Epithelial cell of prostate (primary cell): ENCODE results near the gene PRKG1.
"Not testable (repeated sequence)": the region's sequence is repeated elsewhere in the genome, so short reads cannot be mapped to it uniquely, and the experiment has no call there.

Source experiments
- DNase-seq: peaks from one replicate; pipeline ENCODE4 v3.0.0-alpha.2; 2011; ENCODE audit warnings: low read depth, low spot score
- H3K27ac ChIP-seq: fragments of 450-650 bp; 2 replicates; pipeline ENCODE4 v1.5.1; 2017; ENCODE audit warnings: mild to moderate bottlenecking

PRKG1 gene

GRCh38 chr10:52233351-52233991 lies 1159.2 kb downstream of the PRKG1 start:
- DNase-seq = not testable (repeated sequence)
- peak overlapping the region; percentile 83 for H3K27ac ChIP-seq

- DNase-seq = no peak
- H3K27ac ChIP-seq = no peak overlapping the region
Measured at GRCh38 chr10:52239771-52240170, 1165.5 kb downstream of the PRKG1 start.

DNA sequence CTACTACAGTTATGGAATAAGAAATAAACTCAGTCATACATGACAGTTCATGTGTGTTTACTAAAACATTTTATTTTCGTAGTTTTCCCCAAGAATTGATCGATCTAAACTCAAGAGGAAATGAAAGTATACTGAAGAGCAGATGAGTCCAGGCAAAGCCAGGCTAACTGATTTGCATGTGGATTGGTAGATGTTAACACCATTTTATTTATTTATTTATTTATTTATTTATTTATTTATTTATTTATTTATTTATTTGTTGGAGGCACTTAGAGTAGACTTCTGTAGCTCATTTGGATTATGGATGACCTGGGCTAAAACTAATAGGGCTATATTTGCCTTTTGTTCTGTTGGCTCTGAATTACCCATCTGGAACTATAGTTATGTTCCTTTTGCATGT lies 1171.3 kb downstream of the PRKG1 start:
- H3K27ac ChIP-seq = no peak overlapping the region
- no peak for DNase-seq

DNA sequence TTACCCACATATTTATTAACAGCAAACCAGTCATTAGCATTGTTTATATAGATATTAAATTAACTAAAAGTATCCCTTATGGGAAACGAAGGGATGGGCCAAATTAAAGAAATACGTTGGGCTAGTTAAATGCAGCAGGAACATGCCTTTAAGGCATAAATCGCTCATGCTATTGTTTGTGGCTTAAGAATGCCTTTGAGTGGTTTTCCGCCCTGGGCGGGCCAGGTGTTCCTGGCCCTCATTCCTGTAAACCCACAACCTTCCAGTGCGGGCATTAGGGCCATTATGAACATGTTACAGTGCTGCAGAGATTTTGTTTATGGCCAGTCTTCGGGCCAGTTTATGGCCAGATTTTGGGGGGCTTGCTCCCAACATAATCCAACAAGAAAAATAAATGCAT lies 1173.6 kb downstream of the PRKG1 start:
- H3K27ac ChIP-seq = not testable (repeated sequence)
- DNase-seq = peak; percentile 36

- no peak for DNase-seq
- no peak overlapping the region for H3K27ac ChIP-seq
Measured at GRCh38 chr10:52248697-52249306, 1174.5 kb downstream of the PRKG1 start.

GRCh38 chr10:52249850-52250395 lies 1175.6 kb downstream of the PRKG1 start:
- no peak for DNase-seq
- H3K27ac ChIP-seq = no peak overlapping the region

DNA sequence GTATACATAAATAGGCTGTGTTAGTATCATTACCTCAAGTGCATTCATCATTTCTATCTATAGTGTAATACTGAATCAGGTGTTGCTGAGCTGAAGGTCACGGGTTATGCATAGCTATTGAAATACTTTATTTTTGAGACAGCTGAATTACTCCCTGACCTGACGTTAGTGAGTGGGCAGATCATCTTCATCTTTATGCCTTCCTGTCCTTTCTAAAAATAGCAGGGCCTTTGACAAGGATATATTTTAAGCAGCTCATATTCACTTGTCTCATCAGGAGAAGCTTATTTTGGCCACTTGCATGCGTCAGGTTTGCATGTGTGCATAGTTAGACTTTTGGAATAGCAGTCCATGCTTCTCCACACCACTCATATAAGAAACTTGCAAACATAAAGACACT lies 1176.2 kb downstream of the PRKG1 start:
- no peak for DNase-seq
- H3K27ac ChIP-seq = no peak overlapping the region

DNA sequence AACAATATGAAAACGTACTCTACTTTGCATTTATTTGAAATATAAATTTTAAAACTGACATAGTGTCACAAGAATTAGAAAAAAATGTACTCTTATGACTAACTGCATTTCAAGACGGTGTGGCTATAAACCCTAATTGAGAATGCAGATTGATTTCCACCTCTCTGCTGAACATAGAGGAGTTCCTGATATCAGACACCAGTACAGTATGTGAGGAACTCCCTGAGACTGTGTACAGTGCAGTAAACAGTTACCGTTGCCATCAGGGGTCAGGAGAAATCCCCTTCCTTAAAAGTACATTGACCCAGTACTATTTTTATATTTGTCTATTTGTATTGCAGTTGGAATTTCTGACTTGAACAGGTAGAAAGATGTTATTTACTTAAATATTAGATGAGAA lies 1178.0 kb downstream of the PRKG1 start:
- H3K27ac ChIP-seq = no peak overlapping the region
- no peak for DNase-seq

- DNase-seq = peak; percentile 91
- H3K27ac ChIP-seq = peak overlapping the region; percentile 74
Measured at GRCh38 chr10:52256832-52257691, 1182.8 kb downstream of the PRKG1 start.

DNA sequence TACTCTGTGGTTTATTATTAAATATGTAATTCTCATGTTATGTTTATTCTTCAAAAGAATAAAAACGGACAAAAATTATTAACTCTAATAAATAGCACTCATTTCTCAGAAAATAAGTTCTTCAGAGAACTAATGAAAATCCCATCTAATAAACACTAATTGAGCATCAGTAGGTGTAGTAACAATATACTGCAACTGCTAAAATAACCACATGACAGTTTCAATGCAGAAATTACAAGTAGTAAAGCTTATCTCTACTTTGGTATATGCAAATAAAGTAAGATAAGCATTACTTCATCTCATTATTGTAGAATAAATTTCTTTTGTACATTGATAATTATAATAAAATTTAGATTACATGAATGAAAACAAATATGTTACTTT lies 1183.4 kb downstream of the PRKG1 start:
- H3K27ac ChIP-seq = peak overlapping the region; percentile 74
- no peak for DNase-seq

- H3K27ac ChIP-seq = no peak overlapping the region
- no peak for DNase-seq
Measured at GRCh38 chr10:52258799-52259425, 1184.6 kb downstream of the PRKG1 start.

DNA sequence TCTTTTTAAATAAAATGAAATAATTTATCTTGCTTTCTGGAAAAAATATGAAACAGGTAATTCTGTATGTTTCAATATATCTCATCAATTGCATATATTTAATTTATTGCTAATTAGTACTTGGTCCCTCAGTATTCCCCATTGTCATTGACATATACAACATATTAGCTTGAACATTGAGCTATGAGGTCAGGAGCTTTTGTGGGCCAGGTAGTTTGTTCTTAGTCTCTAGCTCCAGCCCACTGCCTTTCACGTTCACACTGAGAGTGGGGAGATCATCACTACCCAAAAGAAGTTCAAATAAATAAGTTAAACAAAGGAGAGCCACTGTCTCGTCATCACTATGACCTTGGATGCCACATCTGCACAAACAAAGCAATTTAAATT lies 1185.1 kb downstream of the PRKG1 start:
- no peak overlapping the region for H3K27ac ChIP-seq
- DNase-seq = no peak

- DNase-seq = peak; percentile 59
- no peak overlapping the region for H3K27ac ChIP-seq
Measured at GRCh38 chr10:52261362-52261761, 1187.1 kb downstream of the PRKG1 start.

GRCh38 chr10:52265131-52265926 lies 1191.0 kb downstream of the PRKG1 start:
- H3K27ac ChIP-seq = no peak overlapping the region
- no peak for DNase-seq

DNA sequence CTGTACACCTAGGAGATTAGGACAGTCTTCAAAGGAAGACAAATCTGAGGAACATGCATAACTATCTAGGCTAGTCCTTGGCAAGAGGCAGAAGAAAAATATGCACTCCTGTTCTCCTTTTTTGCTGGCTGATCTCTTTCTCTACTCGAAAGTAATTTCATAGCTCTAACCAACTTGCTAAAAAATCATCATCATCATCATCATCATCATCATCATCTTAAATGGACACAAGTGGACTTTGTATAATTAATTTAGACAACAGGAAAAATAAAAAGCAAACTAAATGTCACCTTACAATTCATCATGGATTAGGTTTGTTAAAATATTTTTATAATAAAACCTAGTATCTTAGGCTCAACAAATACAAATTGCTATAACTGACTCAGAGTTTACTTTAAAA lies 1192.6 kb downstream of the PRKG1 start:
- no peak for DNase-seq
- no peak overlapping the region for H3K27ac ChIP-seq

DNA sequence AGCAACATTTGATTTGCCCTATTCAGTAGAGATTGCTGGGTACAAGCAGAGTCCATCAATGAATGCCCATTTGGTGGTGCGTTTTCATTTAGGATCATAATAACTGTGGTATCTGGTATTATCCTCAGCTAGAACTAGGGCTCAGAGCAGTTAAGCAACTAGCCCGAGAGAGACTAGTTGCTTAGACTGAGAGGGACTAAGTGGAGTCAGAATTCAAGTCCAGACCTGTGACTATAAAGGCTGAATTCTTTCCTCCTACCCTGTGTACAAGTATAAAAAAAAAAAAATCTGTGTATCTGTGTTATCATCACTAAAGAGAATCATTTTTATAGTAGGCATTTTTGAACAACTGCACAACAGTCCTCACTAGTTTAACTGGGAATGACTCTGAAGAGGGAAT lies 1194.5 kb downstream of the PRKG1 start:
- peak; percentile 14 for DNase-seq
- H3K27ac ChIP-seq = no peak overlapping the region

DNA sequence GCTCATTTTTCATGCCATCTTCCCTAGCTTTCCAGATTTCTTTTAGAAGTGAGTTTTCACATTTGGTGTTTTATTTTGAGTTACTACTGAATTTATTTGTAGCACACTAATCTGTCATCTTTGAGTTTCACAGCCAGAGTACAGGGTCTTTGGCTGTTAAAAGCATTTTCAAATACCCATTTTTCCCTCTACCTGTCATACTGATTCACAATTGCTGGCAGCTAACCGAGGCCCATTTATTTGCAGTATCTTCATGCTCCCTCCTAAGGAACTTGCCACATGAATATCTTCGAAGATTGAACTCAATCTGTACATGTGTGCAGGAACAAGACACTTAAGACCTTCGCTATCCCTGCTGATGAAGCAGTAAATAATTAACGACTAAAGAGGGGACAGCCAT lies 1194.9 kb downstream of the PRKG1 start:
- no peak for DNase-seq
- no peak overlapping the region for H3K27ac ChIP-seq

GRCh38 chr10:52276163-52276562 lies 1201.9 kb downstream of the PRKG1 start:
- H3K27ac ChIP-seq = no peak overlapping the region
- no peak for DNase-seq

DNA sequence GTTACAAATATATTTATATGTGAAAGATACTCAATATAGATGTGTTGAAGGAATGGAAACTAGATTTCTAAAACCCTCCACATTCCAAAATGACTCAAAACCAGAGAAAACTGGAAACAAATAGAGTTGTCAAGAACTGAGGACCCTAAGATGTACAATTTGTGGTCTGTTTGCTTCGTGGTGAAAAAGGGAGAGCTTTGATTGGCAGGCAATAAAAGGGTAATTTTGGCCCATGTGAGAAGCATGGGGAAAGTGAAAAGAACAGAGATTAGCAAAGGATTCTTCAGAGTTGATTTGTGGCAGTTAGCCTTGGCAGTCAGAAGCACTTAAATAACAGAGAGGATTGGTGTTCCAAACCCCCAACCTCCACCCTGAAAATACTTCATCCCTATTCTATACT lies 1202.7 kb downstream of the PRKG1 start:
- no peak overlapping the region for H3K27ac ChIP-seq
- DNase-seq = no peak

GRCh38 chr10:52279546-52279945 lies 1205.3 kb downstream of the PRKG1 start:
- H3K27ac ChIP-seq = no peak overlapping the region
- DNase-seq = no peak
